LNCAP (cell line): ENCODE results near the gene KRTAP2-1.

Source experiments
- TF ChIP-seq, protein P1 (sequence below): fragments of 450-650 bp; IDR thresholded peaks from 2 replicates; pipeline ENCODE4 v1.5.1; 2017; ENCODE audit warnings: mild to moderate bottlenecking

The KRTAP2-1 gene

DNA sequence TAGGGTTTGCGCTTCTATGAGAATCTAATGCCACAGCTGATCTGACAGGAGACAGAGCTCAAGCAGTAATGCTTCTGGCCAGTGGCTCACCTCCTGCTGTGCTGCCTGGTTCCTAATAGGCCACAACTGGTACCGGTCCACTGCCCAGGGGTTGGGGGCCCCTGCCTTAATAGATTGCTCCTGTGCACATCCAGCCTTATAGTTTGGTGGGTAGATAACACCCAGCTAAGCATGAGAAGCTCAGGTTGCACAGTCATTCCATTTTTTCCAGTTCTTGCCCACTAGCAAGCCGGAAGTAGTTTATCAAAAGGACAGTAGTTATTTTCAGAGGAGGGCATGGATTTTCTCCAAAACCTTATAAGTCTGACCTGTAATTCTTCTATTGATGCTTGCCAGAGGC lies 27.7 kb downstream of the KRTAP2-1 start:
- TF ChIP-seq, protein P1, sequence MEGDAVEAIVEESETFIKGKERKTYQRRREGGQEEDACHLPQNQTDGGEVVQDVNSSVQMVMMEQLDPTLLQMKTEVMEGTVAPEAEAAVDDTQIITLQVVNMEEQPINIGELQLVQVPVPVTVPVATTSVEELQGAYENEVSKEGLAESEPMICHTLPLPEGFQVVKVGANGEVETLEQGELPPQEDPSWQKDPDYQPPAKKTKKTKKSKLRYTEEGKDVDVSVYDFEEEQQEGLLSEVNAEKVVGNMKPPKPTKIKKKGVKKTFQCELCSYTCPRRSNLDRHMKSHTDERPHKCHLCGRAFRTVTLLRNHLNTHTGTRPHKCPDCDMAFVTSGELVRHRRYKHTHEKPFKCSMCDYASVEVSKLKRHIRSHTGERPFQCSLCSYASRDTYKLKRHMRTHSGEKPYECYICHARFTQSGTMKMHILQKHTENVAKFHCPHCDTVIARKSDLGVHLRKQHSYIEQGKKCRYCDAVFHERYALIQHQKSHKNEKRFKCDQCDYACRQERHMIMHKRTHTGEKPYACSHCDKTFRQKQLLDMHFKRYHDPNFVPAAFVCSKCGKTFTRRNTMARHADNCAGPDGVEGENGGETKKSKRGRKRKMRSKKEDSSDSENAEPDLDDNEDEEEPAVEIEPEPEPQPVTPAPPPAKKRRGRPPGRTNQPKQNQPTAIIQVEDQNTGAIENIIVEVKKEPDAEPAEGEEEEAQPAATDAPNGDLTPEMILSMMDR = no peak

DNA sequence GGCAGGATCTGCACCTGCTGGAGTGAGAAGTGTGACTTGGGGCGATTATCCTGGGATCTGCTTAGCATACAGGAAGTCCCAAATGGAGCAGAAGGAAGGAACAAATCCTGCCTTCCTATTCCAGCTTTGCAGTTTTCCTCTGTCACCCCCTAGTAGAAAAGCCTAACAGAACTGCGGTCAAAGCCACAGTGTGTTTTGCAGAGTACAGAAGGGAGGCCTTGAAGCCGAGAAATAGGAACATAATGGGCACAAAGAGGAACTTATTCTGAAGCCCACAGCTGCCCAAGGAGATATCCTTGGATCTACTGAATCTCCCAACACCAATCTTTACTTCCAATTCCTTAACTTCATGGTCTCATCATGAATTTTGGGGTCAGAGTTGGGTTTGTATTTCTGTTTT lies 28.6 kb downstream of the KRTAP2-1 start:
- TF ChIP-seq, protein P1 = no peak

DNA sequence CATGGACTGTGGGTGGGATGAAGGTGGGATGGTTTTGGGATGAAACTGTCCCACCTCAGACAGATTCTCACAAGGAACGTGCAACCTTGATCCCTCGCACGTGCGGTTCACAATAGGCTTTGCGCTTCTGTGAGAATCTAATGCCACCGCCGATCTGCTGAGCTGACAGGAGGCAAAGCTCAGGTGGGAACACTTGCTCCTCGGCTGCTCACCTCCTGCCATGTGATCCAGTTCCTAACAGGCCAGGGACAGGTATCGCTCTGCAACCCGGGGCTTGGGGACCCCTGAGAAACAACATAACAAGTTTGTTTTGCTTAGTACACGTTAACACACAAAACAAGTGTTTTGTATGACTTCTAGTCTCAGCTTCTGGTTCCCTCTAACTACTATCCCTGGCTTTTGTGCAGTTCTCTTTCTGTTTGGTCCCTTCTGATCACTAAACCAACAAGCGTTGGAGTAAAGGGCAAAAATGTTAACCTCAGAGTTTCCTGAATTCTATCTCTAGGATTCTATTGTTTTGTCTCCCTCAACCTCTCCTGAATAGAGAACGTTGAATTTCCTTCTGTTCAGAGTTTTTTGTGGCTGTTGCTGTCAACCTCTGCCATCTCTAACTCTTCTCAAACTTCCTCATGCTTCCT lies 30.4 kb downstream of the KRTAP2-1 start:
- TF ChIP-seq, protein P1 = no peak

DNA sequence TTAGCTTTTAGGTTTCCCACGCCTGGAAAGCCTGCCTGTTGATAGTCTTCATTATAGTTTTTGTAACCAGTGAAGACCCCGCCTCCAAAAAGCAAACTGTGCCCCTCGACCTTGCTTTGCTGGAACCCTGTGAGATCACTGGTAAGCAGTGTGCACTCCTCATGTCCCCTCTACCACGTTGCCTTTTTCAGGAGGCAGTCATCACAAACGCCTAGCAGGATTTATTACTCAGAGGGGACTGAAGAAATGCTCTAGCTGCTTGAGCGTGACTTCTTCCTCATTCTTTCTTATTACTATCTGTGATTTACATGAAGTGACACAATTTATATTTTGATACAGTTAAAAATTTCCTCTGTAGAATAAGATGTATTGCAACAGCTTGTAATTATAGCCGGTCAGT lies 31.7 kb downstream of the KRTAP2-1 start:
- TF ChIP-seq, protein P1 = no peak

DNA sequence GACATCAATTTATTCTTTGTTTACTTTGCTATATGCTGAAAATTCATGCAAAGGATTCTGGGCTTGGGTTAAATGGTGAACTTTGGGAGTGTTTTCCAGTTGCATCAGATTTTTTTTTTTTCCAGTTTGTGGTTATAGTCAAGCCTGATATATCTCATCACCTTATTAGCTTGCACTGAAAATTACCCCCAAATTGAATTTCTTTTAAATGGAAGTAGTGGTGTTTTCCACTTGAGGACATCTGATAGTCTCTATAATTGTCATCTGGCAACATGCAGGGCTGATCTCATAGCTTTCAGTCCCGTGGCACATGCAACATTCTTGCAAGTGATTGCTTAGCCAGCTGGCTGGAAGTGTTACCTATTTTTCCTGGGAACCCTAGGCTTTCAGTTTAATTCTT lies 33.5 kb downstream of the KRTAP2-1 start:
- TF ChIP-seq, protein P1 = no peak

DNA sequence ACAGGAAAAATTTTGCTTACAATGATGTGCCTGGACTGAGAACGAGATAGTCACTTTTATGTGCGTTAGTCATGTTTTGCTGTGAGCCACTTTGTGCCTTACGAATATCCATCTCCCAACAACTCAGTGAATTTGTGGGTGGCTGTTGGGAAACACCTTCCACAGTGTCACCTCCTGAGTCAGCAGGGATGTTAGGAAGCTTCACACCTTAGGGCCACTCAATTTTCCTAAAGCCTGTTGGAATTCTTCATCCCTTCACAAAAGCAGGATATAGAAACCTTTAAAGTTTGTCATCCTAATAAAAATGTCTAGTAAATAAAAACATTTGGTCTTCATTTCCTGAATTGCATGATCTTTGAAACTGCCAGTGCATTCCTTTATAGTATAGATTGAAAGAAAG lies 33.9 kb downstream of the KRTAP2-1 start:
- TF ChIP-seq, protein P1 = no peak

DNA sequence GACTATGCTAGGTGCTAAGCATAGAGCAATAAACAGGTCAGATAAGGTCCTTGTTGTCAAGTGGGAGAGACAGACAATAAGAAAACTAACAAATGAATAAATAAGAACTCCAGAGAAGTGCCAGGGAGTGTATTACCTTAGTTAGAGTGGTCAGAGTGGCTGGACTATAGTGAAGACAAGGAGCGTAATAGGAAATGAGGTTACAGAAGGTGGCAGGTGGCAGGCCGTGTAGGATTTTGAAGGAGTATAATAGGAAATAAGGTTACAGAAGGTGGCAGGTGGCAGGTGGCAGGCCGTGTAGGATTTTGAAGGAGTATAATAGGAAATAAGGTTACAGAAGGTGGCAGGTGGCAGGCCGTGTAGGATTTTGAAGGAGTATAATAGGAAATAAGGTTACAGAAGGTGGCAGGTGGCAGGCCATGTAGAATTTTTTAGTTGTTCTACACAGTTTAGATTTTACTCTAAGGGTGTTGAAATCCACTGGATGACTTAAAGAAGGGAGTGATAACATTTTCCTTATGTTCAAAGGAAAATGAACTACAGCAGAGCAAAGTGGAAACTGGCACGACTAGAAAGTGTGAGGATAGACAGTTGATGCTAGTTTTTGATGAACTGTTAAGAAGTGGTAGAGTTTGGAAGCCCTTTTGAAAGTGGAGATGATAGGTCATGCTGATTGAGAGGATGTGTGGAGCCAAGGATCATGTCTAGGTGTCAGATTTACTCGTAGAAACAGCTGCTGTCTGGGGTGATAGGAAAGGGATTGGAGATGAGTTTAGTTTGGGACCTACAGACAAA lies 34.6 kb downstream of the KRTAP2-1 start:
- TF ChIP-seq, protein P1 = no peak
